DND-41 (cell line): ENCODE measurements around the gene NGLY1.
A peak's percentile ranks its signal among the peaks of the same experiment; 100 is the strongest.

Source experiments
- ATAC-seq: fragments of 200-7000 bp; cut with Tn5 transposase; 3 replicates; pipeline ENCODE4 v1.9.1; 2021; ENCODE audit warnings: low read depth; ENCODE audit not compliant: insufficient read depth
- DNase-seq: peaks from one replicate; pipeline ENCODE4 v3.0.0-alpha.2; 2020
- H2AFZ ChIP-seq: 2 replicates; pipeline ENCODE4 v1.6.0; 2012; ENCODE audit warnings: low read depth, low read length
- H3K27ac ChIP-seq: 2 replicates; pipeline ENCODE4 v1.5.1; 2012; ENCODE audit warnings: low read length, inconsistent platforms
- H3K27me3 ChIP-seq: fragments of 200-600 bp; sonication (generic); 2 replicates; pipeline ENCODE4 v1.6.0; 2012; ENCODE audit warnings: low read length, mild to moderate bottlenecking, inconsistent platforms; ENCODE audit not compliant: insufficient read depth, poor library complexity
- H3K36me3 ChIP-seq: 2 replicates; pipeline ENCODE4 v1.5.1; 2012; ENCODE audit warnings: low read length, inconsistent platforms; ENCODE audit not compliant: insufficient read depth
- H3K4me1 ChIP-seq: 2 replicates; pipeline ENCODE4 v1.5.1; 2012; ENCODE audit warnings: mild to moderate bottlenecking, low read length; ENCODE audit not compliant: insufficient read depth
- H3K4me2 ChIP-seq: 2 replicates; pipeline ENCODE4 v1.6.0; 2012; ENCODE audit warnings: mild to moderate bottlenecking, moderate library complexity, low read length, inconsistent platforms; ENCODE audit not compliant: insufficient read depth
- H3K4me3 ChIP-seq, 2 experiments: fragments of 200-600 bp in 1 of 2; shearing (Covaris generic) in 1 of 2; 2 replicates each; pipeline ENCODE4 v1.5.1; 2012 to 2016; ENCODE audit warnings: inconsistent platforms in 2 of 2, low read length in 2 of 2, mild to moderate bottlenecking in 2 of 2, low read depth in 1 of 2, moderate library complexity in 1 of 2
- H3K79me2 ChIP-seq: 2 replicates; pipeline ENCODE4 v1.6.0; 2012; ENCODE audit warnings: low read length, inconsistent platforms; ENCODE audit not compliant: insufficient read depth
- H3K9ac ChIP-seq: 2 replicates; pipeline ENCODE4 v1.6.0; 2012; ENCODE audit warnings: low read depth, mild to moderate bottlenecking, inconsistent platforms, low read length, moderate library complexity
- H3K9me3 ChIP-seq: 2 replicates; pipeline ENCODE4 v1.5.1; 2012; ENCODE audit warnings: low read length, moderate library complexity, mild to moderate bottlenecking, inconsistent platforms; ENCODE audit not compliant: insufficient read depth, severe bottlenecking
- H4K20me1 ChIP-seq: 2 replicates; pipeline ENCODE4 v1.6.0; 2012; ENCODE audit warnings: low read length; ENCODE audit not compliant: insufficient read depth
- CTCF ChIP-seq: IDR thresholded peaks from 2 replicates; pipeline ENCODE4 v1.5.1; 2012; ENCODE audit warnings: borderline replicate concordance, low read length, moderate library complexity, mild to moderate bottlenecking; ENCODE audit not compliant: poor library complexity, severe bottlenecking; ENCODE audit errors: extremely low read depth
- EZH2 ChIP-seq: IDR thresholded peaks from 3 replicates; pipeline ENCODE4 v1.6.1; 2012; ENCODE audit warnings: borderline replicate concordance, low read depth, mild to moderate bottlenecking, moderate library complexity, low read length, inconsistent platforms; ENCODE audit not compliant: severe bottlenecking

The NGLY1 gene

GRCh38 chr3:25803833-25804232 lies 20.6 kb upstream of the NGLY1 start:
- Histone ChIP-seq H3K4me1 (no peaks in the 10 kb centered on the region), H3K79me2 (no peaks in the 10 kb centered on the region), H3K27me3 (no peaks in the 10 kb centered on the region), H3K9ac (no peak overlapping the region), H3K27ac (no peak overlapping the region), H3K4me2 (no peak overlapping the region), H3K9me3 (no peaks in the 10 kb centered on the region), H2AFZ (no peak overlapping the region), H3K4me3 (no peak overlapping the region), H4K20me1 (no peaks in the 10 kb centered on the region), H3K36me3 (no peaks in the 10 kb centered on the region)
- ATAC-seq = no peak
- TF ChIP-seq CTCF = no peak
- TF ChIP-seq EZH2 = no peak
- no peak for DNase-seq

GRCh38 chr3:25801786-25802185 lies 18.5 kb upstream of the NGLY1 start:
- H3K36me3 ChIP-seq = no peaks in the 10 kb centered on the region
- no peaks in the 10 kb centered on the region for H3K27me3 ChIP-seq
- TF ChIP-seq EZH2 = no peak
- no peak for TF ChIP-seq CTCF
- no peak overlapping the region for H3K27ac ChIP-seq
- no peak overlapping the region for H3K4me2 ChIP-seq
- no peaks in the 10 kb centered on the region for H4K20me1 ChIP-seq
- ATAC-seq = no peak
- no peaks in the 10 kb centered on the region for H3K4me1 ChIP-seq
- no peak for DNase-seq
- no peak overlapping the region for H3K4me3 ChIP-seq
- no peaks in the 10 kb centered on the region for H3K9me3 ChIP-seq
- H2AFZ ChIP-seq = no peak overlapping the region
- H3K79me2 ChIP-seq = no peaks in the 10 kb centered on the region
- H3K9ac ChIP-seq = no peak overlapping the region

GRCh38 chr3:25789596-25790556 lies 6.6 kb upstream of the NGLY1 start, which contains the start of gene OXSM:
Gene OXSM (plus strand): TSS chr3:25790090. CDS start chr3:25791021, 931 bp downstream.
- peak within 1 kb of the TSS; percentile 72 to 89 for H3K4me3 ChIP-seq
- H3K27me3 ChIP-seq = no peaks in the 10 kb centered on the region
- peaks cover 39% of the 10 kb centered on the region for H3K79me2 ChIP-seq
- H3K4me2 ChIP-seq = peak within 1 kb of the TSS; percentile 87
- peaks cover 44% of the 10 kb centered on the region for H3K4me1 ChIP-seq
- peak within 1 kb of the TSS; percentile 82 for H3K9ac ChIP-seq
- TF ChIP-seq CTCF = peak; percentile 15
- TF ChIP-seq EZH2 = no peak
- peak within 1 kb of the TSS; percentile 90 for H2AFZ ChIP-seq
- ATAC-seq (peak; percentile 94), DNase-seq (peak; percentile 90)
- H4K20me1 ChIP-seq = no peaks in the 10 kb centered on the region
- peaks cover 16% of the 10 kb centered on the region for H3K36me3 ChIP-seq
- H3K27ac ChIP-seq = peak within 1 kb of the TSS; percentile 92
- H3K9me3 ChIP-seq = no peaks in the 10 kb centered on the region
